Naive B cell (primary cell): ENCODE results near the gene TADA2A. TPM values are rescaled to one million over a fixed set of nuclear protein-coding genes. Genes with fewer than 3 reads are reported as not detected.
A peak's percentile ranks its signal among the peaks of the same experiment; 100 is the strongest.

Experiments
- ATAC-seq, 2 donors: fragments of 150-1000 bp; cut with Tn5 transposase; 2 replicates each; pipeline ENCODE4 v1.10.0; 2021; ENCODE audit warnings: low read depth in 2 of 2, mild to moderate bottlenecking in 2 of 2, moderate library complexity in 2 of 2
- DNase-seq: peaks from one replicate; pipeline ENCODE4 v3.0.0; 2022
- H3K27ac Mint-ChIP-seq, 6 donors: one replicate each; pipeline ENCODE4 v1.8.0; 2020 to 2022; ENCODE audit warnings: mild to moderate bottlenecking in 6 of 6, mixed read lengths in 6 of 6, moderate library complexity in 5 of 6, inconsistent platforms in 2 of 6
- H3K27me3 Mint-ChIP-seq, 3 donors: one replicate each; pipeline ENCODE4 v1.8.0; 2021 to 2022; ENCODE audit warnings: mixed read lengths in 3 of 3, mild to moderate bottlenecking in 1 of 3
- H3K36me3 Mint-ChIP-seq, 2 donors: one replicate each; pipeline ENCODE4 v1.8.0; 2020 to 2022; ENCODE audit warnings: mixed read lengths in 2 of 2, inconsistent platforms in 1 of 2, mild to moderate bottlenecking in 1 of 2
- H3K4me1 Mint-ChIP-seq, 3 donors: one replicate each; pipeline ENCODE4 v1.8.0; 2020 to 2022; ENCODE audit warnings: mixed read lengths in 3 of 3, inconsistent platforms in 1 of 3, mild to moderate bottlenecking in 1 of 3, moderate library complexity in 1 of 3
- H3K4me3 Mint-ChIP-seq, 8 donors: one replicate each; pipeline ENCODE4 v1.8.0; 2020 to 2022; ENCODE audit warnings: mild to moderate bottlenecking in 8 of 8, mixed read lengths in 8 of 8, moderate library complexity in 8 of 8, inconsistent platforms in 2 of 8
- H3K9me3 Mint-ChIP-seq, 7 donors: one replicate each; pipeline ENCODE4 v1.8.0; 2020 to 2022; ENCODE audit warnings: mixed read lengths in 7 of 7, mild to moderate bottlenecking in 5 of 7, inconsistent platforms in 2 of 7, moderate library complexity in 1 of 7
- polyA plus RNA-seq, 6 donors: library from polyadenylated mRNA; unstranded; fragments of 300-500 nt; fragmentation: Illumina TruSeq; gene quantifications; one replicate each; pipeline ENCODE4 v1.2.3, GENCODE V29; 2021; ENCODE audit warnings: low read depth in 6 of 6

Gene TADA2A
- polyA plus RNA-seq, 6 donors from 2014 or later: 4.3 to 16.3 (median 6.2) TPM

DNA sequence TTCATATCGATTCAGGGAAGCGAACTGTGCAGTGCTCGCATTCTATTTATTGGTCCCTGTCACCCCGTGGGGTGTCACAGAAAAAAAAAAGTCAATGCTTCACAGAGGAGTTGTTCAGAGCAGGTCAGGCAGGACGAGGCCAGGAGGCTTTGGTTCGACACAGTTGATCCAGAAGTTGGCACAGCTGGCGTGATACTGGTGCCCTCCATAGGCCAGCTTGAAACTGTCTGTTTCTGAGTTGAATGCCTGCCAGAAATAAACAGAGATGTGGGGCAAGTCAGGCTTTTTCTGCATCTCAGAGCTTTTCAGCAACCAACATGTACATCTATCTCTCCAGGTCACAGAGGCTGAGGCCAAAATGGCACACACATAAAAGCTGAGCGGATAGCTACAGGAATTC is 112.1 kb downstream of the TADA2A start:
- no peak overlapping the region for H3K4me3 Mint-ChIP-seq

DNA sequence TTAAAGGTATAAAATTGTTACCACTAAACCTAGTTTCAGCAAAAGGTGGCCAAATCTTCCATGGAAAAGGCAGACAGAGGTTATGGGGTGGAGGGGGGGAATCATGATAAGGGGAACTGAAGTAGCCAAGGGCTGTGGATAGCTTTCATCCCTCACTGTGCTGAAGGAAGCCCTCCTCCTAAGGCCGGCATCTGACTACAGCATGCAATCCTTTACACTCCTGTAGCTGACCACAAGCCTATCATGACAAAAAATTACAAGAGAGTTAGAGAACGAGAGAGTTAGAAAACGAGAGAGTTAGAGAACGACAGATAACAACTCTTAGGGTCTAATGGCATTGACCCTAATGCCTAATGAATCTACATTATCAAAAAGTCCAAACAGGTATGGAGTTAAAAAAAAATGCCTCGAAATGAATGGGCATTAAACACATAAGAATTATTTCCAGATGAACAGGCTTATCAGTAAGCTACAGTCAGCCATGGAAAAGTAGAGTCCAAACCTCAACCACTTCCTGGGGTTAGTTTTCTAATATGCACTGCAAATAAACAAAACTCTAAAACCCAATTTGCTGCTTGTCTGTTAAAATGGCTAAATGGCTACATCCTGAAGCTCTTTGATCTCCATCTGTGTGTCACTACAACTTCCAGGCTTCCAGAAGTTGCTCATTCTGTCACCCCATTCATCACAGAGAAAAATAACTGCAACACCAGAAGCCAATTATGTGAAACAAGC is 112.7 kb downstream of the TADA2A start:
- H3K4me3 Mint-ChIP-seq: no peak overlapping the region
- peaks cover 14 to 19% of the 10 kb centered on the region in 2 donors for H3K36me3 Mint-ChIP-seq
- no peak for DNase-seq
- no peak for ATAC-seq
- H3K9me3 Mint-ChIP-seq: no peaks in the 10 kb centered on the region
- H3K4me1 Mint-ChIP-seq: no peaks in the 10 kb centered on the region
- peak overlapping the region in 3 of 6 donors; percentile 36 to 93 (median 46) for H3K27ac Mint-ChIP-seq
- H3K27me3 Mint-ChIP-seq: no peaks in the 10 kb centered on the region

More for the DNA sequence above, 112.1 kb downstream of the TADA2A start:
- Mint-ChIP-seq H3K27me3 (no peaks in the 10 kb centered on the region), H3K27ac (peak overlapping the region in 3 of 6 donors; percentile 22 to 52 (median 39)), H3K4me1 (no peaks in the 10 kb centered on the region), H3K9me3 (no peaks in the 10 kb centered on the region), H3K36me3 (peaks cover 10 to 19% of the 10 kb centered on the region in 2 donors)
- DNase-seq: no peak
- no peak for ATAC-seq

DNA sequence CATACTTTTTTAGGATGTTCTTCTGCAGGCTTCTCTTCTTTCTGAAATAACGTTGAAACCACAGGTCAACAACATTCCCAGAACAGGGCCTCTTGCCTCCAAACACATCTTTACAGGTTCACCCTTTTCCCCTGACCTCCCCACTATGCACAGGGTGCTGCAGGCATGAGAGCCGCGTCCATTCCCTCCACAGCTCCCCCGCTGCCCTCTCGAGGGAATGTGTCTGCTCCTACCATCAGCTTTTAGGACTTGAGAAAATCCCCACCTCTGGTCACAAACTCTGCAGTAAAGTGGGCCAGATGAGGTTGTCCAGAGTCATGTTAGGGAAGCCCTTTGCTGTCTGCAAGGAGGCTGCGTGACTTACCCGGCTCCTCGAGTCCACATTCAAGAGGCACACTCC is 113.5 kb downstream of the TADA2A start:
- no peak overlapping the region for H3K27ac Mint-ChIP-seq
- H3K9me3 Mint-ChIP-seq: no peaks in the 10 kb centered on the region

DNA sequence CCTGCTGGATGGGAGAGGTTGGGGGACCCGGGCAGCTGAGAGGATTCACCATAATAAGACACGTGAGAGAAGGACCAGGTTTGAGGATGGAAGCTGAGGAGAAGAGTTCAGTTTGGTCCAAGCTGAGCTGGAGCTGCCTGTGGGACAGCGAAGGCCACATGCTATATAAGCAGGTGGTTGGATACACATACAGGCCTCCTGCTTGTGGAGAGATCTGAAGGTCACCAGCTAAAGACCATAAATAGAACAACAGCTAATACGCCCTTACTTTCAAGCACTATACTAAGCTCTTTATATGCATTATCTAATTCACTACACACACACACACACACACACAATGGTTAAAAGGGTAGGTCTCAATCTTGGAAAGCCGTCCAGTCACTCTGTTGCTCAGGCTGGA is 115.1 kb downstream of the TADA2A start:
- Mint-ChIP-seq H3K4me1 (no peaks in the 10 kb centered on the region), H3K27me3 (no peaks in the 10 kb centered on the region), H3K36me3 (peaks cover 16 to 19% of the 10 kb centered on the region in 2 donors), H3K9me3 (no peaks in the 10 kb centered on the region), H3K4me3 (no peak overlapping the region), H3K27ac (no peak overlapping the region)
- ATAC-seq: no peak
- DNase-seq: no peak

More for the DNA sequence above, 113.5 kb downstream of the TADA2A start:
- no peak overlapping the region for H3K4me3 Mint-ChIP-seq
- no peaks in the 10 kb centered on the region for H3K27me3 Mint-ChIP-seq
- H3K4me1 Mint-ChIP-seq: no peaks in the 10 kb centered on the region
- H3K36me3 Mint-ChIP-seq: peaks cover 16 to 19% of the 10 kb centered on the region in 2 donors
- ATAC-seq (no peak), DNase-seq (no peak)

DNA sequence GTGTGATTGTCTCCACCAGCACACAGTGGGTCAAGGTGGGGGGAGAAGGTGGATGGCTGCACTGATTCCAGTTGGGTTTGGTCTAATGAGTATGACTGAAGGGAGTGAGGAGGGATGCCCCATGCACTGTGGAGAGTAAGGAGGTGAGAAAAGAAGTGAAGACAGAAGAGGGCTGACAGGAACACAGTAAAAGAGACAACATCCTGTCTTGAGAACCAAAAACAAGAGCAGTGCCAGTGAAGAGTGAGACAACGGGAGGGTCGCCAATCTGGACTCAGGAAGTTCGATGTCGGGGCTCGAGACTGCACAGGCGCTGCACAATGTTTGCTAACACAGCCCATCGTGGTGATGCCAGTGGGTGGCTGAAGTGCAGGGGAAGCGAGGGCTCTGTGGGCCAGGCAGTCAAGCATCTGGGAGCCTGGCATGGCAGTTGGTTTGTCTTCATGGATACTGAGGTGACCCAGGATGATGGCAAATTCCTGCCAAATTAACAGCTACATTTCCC is 117.1 kb downstream of the TADA2A start:
- Mint-ChIP-seq H3K4me1 (no peaks in the 10 kb centered on the region), H3K4me3 (no peak overlapping the region), H3K9me3 (no peaks in the 10 kb centered on the region), H3K27me3 (no peaks in the 10 kb centered on the region), H3K27ac (peak overlapping the region in 2 of 6 donors; percentile 7 to 28), H3K36me3 (peaks cover 8 to 16% of the 10 kb centered on the region in 2 donors)
- DNase-seq (no peak), ATAC-seq (no peak)

DNA sequence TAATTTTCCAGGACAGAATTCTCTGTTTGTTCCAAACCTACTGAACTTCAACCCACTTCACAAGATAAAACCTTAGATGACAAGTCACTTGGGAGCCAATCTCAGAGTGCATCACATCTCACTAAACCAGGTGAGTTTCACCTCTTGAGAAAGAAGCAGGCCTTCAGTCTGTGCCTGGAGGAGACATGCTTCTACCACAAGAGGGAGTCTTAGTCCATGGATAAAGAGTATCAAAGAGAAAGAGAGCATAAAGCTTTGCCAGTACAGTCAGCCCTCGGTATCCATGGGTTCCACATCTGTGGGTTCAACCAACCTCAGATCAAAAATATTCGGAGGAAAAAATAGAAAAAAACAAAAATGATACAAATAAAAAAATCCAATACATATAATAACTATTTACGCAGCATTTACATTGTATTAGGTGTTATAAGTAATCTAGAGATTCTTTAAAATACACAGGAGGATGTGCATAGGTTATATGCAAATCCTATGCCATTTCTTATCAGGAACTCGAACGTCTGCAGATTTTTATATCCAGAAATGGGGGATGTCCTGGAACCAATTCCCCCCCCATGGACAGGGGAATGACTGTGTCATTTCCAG is 120.7 kb downstream of the TADA2A start:
- no peaks in the 10 kb centered on the region for H3K4me1 Mint-ChIP-seq
- H3K27me3 Mint-ChIP-seq: no peaks in the 10 kb centered on the region
- peak overlapping the region in 2 of 6 donors; percentile 9 to 24 for H3K27ac Mint-ChIP-seq
- H3K9me3 Mint-ChIP-seq: no peaks in the 10 kb centered on the region
- H3K36me3 Mint-ChIP-seq: peaks cover 0 to 6% of the 10 kb centered on the region in 2 donors
- ATAC-seq: peak in 1 of 2 donors; percentile 57
- DNase-seq: peak; percentile 18
- H3K4me3 Mint-ChIP-seq: no peak overlapping the region

Other genes with a start within 250 kb of the TADA2A start
- not detected for gene C17orf78, start 30.9 kb upstream of the TADA2A start, polyA plus RNA-seq
- gene ACACA, start 50 bp upstream of the TADA2A start, polyA plus RNA-seq: 10 to 100 TPM in 2 of 6 donors, 1 to 10 TPM in 4; 4.7 to 12.7 (median 7.7) TPM
- gene DUSP14, start 83.0 kb downstream of the TADA2A start, polyA plus RNA-seq: 1 to 10 TPM; 3.4 to 8.0 (median 5.4) TPM
- 10 to 100 TPM; 16.0 to 82.3 (median 58.0) TPM for gene SYNRG, start 202.5 kb downstream of the TADA2A start, polyA plus RNA-seq
- 10 to 100 TPM in 4 of 6 donors, 1 to 10 TPM in 2; 5.5 to 16.9 (median 12.3) TPM for gene DDX52, start 236.6 kb downstream of the TADA2A start, polyA plus RNA-seq